B cell (primary cell): ENCODE data around the gene CD79B. TPM values are rescaled to one million over a fixed set of nuclear protein-coding genes. Genes with fewer than 3 reads are reported as not detected.

Experiments used
- ATAC-seq: fragments of 200-7000 bp; cut with Tn5 transposase; one replicate; pipeline ENCODE4 v1.10.0; 2021; ENCODE audit warnings: low read depth, mild to moderate bottlenecking, moderate number of reproducible peaks, moderate library complexity
- CTCF ChIA-PET: fragments of 350-600 bp; sonication (Branson Sonifier 250); formaldehyde crosslinking; loops from one replicate; lab custom pipeline; 2021; ENCODE audit warnings: antibody characterized with exemption, inconsistent platforms; lab: Charles Lee
- POLR2A ChIA-PET: fragments of 350-600 bp; sonication (Branson Sonifier 250); formaldehyde crosslinking; loops from one replicate; lab custom pipeline; 2021; ENCODE audit warnings: antibody characterized with exemption; lab: Charles Lee
- DNase-seq: peaks from one replicate; pipeline ENCODE4 v3.0.0; 2013
- H2AFZ ChIP-seq: 2 replicates; pipeline ENCODE4 v1.6.1; 2012; ENCODE audit warnings: mild to moderate bottlenecking, low read depth, low read length; ENCODE audit not compliant: insufficient read depth, poor library complexity, severe bottlenecking
- H3K27ac ChIP-seq, 2 donors: 1 replicate in 1 of 2; 2 replicates in 1 of 2; pipeline ENCODE4 v1.5.1; 2012 to 2013; ENCODE audit warnings: low read length in 2 of 2, mild to moderate bottlenecking in 2 of 2, moderate library complexity in 1 of 2
- H3K27me3 ChIP-seq, 4 experiments: fragments of 200-600 bp in 1 of 4; sonication (generic) in 1 of 4; replicated peaks in 1 of 4; 1 replicate in 2 of 4; 2 replicates in 2 of 4; pipeline versions ENCODE4 v1.6.1 to v1.7.0; 2013 to 2016; ENCODE audit warnings: low read length in 3 of 4, mild to moderate bottlenecking in 2 of 4, mixed read lengths in 1 of 4, moderate library complexity in 1 of 4; ENCODE audit not compliant: insufficient read depth in 4 of 4, control insufficient read depth in 3 of 4; ENCODE audit errors: control extremely low read depth in 1 of 4
- H3K36me3 ChIP-seq, 2 experiments: replicated peaks in 1 of 2; 1 replicate in 1 of 2; 2 replicates in 1 of 2; pipeline versions ENCODE4 v1.6.1 to v1.7.1; 2013; ENCODE audit warnings: low read length in 1 of 2; ENCODE audit not compliant: insufficient read depth in 2 of 2, control insufficient read depth in 1 of 2; ENCODE audit errors: control extremely low read depth in 1 of 2, extremely low read depth in 1 of 2
- H3K4me1 ChIP-seq, 2 donors: fragments of 200-600 bp in 1 of 2; sonication (generic) in 1 of 2; 1 replicate in 1 of 2; 2 replicates in 1 of 2; pipeline versions ENCODE4 v1.5.1 to v1.6.1; 2013 to 2017; ENCODE audit warnings: low read length in 2 of 2; ENCODE audit not compliant: control insufficient read depth in 2 of 2, insufficient read depth in 2 of 2
- H3K4me2 ChIP-seq: replicated peaks from 2 replicates; pipeline ENCODE3; 2012; ENCODE audit warnings: mild to moderate bottlenecking, low read depth, low read length; ENCODE audit not compliant: poor library complexity, severe bottlenecking
- H3K4me3 ChIP-seq, 5 experiments: fragments of 200-600 bp in 1 of 5; sonication (generic) in 1 of 5; 1 replicate in 3 of 5; 2 replicates in 2 of 5; pipeline versions ENCODE4 v1.5.1 to v1.7.0; 2011 to 2016; ENCODE audit warnings: low read length in 4 of 5, mild to moderate bottlenecking in 4 of 5, low read depth in 2 of 5, control low read depth in 1 of 5, moderate library complexity in 1 of 5; ENCODE audit not compliant: insufficient read depth in 1 of 5; ENCODE audit errors: control extremely low read depth in 1 of 5, extremely low read depth in 1 of 5
- H3K79me2 ChIP-seq: fragments of 200-600 bp; sonication (generic); one replicate; pipeline ENCODE4 v1.6.0; 2016; ENCODE audit warnings: low read length; ENCODE audit not compliant: control insufficient read depth, insufficient read depth
- H3K9ac ChIP-seq: fragments of 200-600 bp; sonication (generic); 2 replicates; pipeline ENCODE4 v1.6.1; 2017; ENCODE audit warnings: mild to moderate bottlenecking, low read length, moderate library complexity
- H3K9me3 ChIP-seq, 3 donors: one replicate each; pipeline versions ENCODE4 v1.6.1 to v1.7.1; 2013; ENCODE audit warnings: low read length in 2 of 3; ENCODE audit not compliant: control insufficient read depth in 2 of 3, insufficient read depth in 1 of 3; ENCODE audit errors: control extremely low read depth in 1 of 3
- H4K20me1 ChIP-seq: 2 replicates; pipeline ENCODE4 v1.6.0; 2012; ENCODE audit warnings: mild to moderate bottlenecking, low read length; ENCODE audit not compliant: insufficient read depth, control insufficient read depth, poor library complexity, severe bottlenecking
- H3K27ac Mint-ChIP-seq: one replicate; pipeline ENCODE4 v1.8.0; 2021; ENCODE audit warnings: mixed read lengths
- H3K27me3 Mint-ChIP-seq: one replicate; pipeline ENCODE4 v1.8.0; 2021; ENCODE audit warnings: mixed read lengths
- H3K4me1 Mint-ChIP-seq: one replicate; pipeline ENCODE4 v1.8.0; 2021; ENCODE audit warnings: mixed read lengths
- H3K4me3 Mint-ChIP-seq: one replicate; pipeline ENCODE4 v1.8.0; 2021; ENCODE audit warnings: mixed read lengths
- H3K9me3 Mint-ChIP-seq: one replicate; pipeline ENCODE4 v1.8.0; 2022; ENCODE audit warnings: mixed read lengths; ENCODE audit not compliant: insufficient read depth
- CTCF ChIP-seq: fragments of 200-600 bp; IDR thresholded peaks from one replicate; pipeline ENCODE4 v1.8.0; 2022; ENCODE audit warnings: antibody characterized with exemption, mild to moderate bottlenecking
- EZH2 ChIP-seq: IDR thresholded peaks from 2 replicates; pipeline ENCODE4 v1.6.1; 2012; ENCODE audit warnings: borderline replicate concordance, low read depth, mild to moderate bottlenecking, moderate library complexity, low read length; ENCODE audit not compliant: insufficient read depth, poor library complexity, severe bottlenecking
- WGBS: methylation state at CpG from one replicate; pipeline ENCODE4 v1.1.5; 2013; ENCODE audit warnings: missing lambda C conversion rate; ENCODE audit not compliant: insufficient coverage; 5-methylcytosine and 5-hydroxymethylcytosine counted together
- intact Hi-C: fragments of 100-400 bp; cut with micrococcal nuclease; formaldehyde crosslinking; loops from one replicate; pipeline ENCODE4 v1.10.0; 2022
- polyA plus RNA-seq: library from polyadenylated mRNA; depleted of rRNA; stranded (reverse); fragments of >200 nt; gene quantifications from 2 replicates; pipeline ENCODE4 v1.2.3, GENCODE V29; 2012
- total RNA-seq, 2 donors: library from RNA; stranded (reverse); fragments of 120-200 nt in 1 of 2; gene quantifications; 1 replicate in 1 of 2; 2 replicates in 1 of 2; pipeline versions ENCODE4 v1.2.3 to v1.2.4, GENCODE V29; 2013 to 2022

The CD79B gene
- total and polyA plus RNA-seq, 2 donors (not counting 1 experiment from before 2014, with no cell fraction given): 891 to 1,100 TPM

GRCh38 chr17:63933598-63933997 is 1.5 kb upstream of the CD79B start:
- no peaks in the 10 kb centered on the region for H3K9me3 Mint-ChIP-seq
- H3K9ac ChIP-seq: peak overlapping the region; percentile 97

More at GRCh38 chr17:63933598-63933997, 1.5 kb upstream of the CD79B start:
- peaks cover 0 to 15% (median 6%) of the 10 kb centered on the region in 3 donors for H3K9me3 ChIP-seq
- Mint-ChIP-seq H3K27ac (peak overlapping the region; percentile 97), H3K4me3 (peak overlapping the region; percentile 99), H3K4me1 (peaks cover 82% of the 10 kb centered on the region), H3K27me3 (no peaks in the 10 kb centered on the region)
- H4K20me1 ChIP-seq: peaks cover 35% of the 10 kb centered on the region
- H3K4me1 ChIP-seq: peaks cover 59 to 82% of the 10 kb centered on the region in 2 donors
- POLR2A ChIA-PET: interaction anchor here (0.7 to 12.1 kb wide), 7 partner anchors 9 to 522 kb away, joined by 3 to 360 read pairs (median 8); partner anchors contain the start of genes GH1 and ICAM2
- CTCF ChIA-PET: interaction anchor here (0.6 to 26.0 kb wide), 9 partner anchors 8 to 200 kb away, joined by 3 to 834 read pairs (median 12); partner anchors contain the start of gene GH1
- H2AFZ ChIP-seq: no peak overlapping the region
- peak overlapping the region; percentile 83 to 85 for H3K27ac ChIP-seq
- DNase-seq (no peak), ATAC-seq (no peak)
- peak overlapping the region; percentile 97 for H3K4me2 ChIP-seq
- peaks cover 93% of the 10 kb centered on the region for H3K79me2 ChIP-seq
- no peaks in the 10 kb centered on the region for H3K27me3 ChIP-seq
- intact Hi-C loops: loop anchor here (5.0 kb wide), 2 partner anchors 89 to 564 kb away; partner anchors contain the start of genes ICAM2 and POLG2
- H3K36me3 ChIP-seq: peaks cover 0 to 32% of the 10 kb centered on the region in 2 experiments
- WGBS: 90% methylated on average over 5 of the region's 8 CpGs
- H3K4me3 ChIP-seq: peak overlapping the region in 4 of 5 experiments; percentile 94 to 100 (median 98)
- TF ChIP-seq CTCF (no peak), EZH2 (no peak)
